GM18507 (cell line): ENCODE data around the gene SERPIND1.

ENCODE experiments used
- DNase-seq: peaks from one replicate; pipeline ENCODE4 v3.0.0; 2011; ENCODE audit warnings: low read depth; ENCODE audit not compliant: insufficient read length; ENCODE audit errors: extremely low spot score
- FAIRE-seq: peaks from 2 replicates; lab custom pipeline; 2011; peaks lifted over from hg19 to GRCh38; lab: Jason Lieb, UNC

Gene SERPIND1

GRCh38 chr22:20833225-20833665 lies 59.3 kb downstream of the SERPIND1 start:
- FAIRE-seq (no peak), DNase-seq (no peak)

DNA sequence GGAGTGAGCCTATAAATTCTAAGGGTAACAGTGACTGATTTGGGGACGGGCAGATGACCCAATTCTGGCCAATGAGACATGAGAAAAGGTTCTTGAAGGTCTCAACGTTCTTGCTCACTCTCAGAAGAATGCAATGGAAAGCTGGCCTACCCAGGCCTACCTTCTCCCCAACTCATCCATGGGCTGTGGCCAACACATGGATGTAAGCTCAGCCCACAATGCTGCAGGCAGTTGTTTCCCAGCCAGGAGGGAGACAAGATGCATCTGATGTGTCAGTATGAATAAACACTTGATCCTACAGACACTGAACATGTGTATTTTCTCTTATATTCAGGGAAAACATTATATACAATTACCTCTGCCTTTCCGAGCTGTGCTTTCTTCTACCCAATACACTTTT lies 60.3 kb downstream of the SERPIND1 start:
- FAIRE-seq (no peak), DNase-seq (no peak)

GRCh38 chr22:20834725-20835124 lies 60.8 kb downstream of the SERPIND1 start:
- no peak for FAIRE-seq
- no peak for DNase-seq
